ENCODE measurements around the gene TBC1D16.
"Not testable (repeated sequence)": the region's sequence is repeated elsewhere in the genome, so short reads cannot be mapped to it uniquely, and the experiment has no call there.

TBC1D16 gene

GRCh38 chr17:79897243-79898063, 138.2 kb downstream of the TBC1D16 start:
- Histone ChIP-seq H3K36me3 (ENCODE audit: control insufficient read depth, insufficient read depth, low read length) (no peaks in the 10 kb centered on the region), H3K4me1 (ENCODE audit: control insufficient read depth, insufficient read depth, low read length) (no peaks in the 10 kb centered on the region), H3K9ac (ENCODE audit: low read length) (no peak overlapping the region), H3K27ac (ENCODE audit: low read depth, low read length) (no peak overlapping the region), H3K27me3 (ENCODE audit: control insufficient read depth, insufficient read depth, low read length) (peaks cover 13% of the 10 kb centered on the region; the same call in 1 of the 2 replicates), H3K9me3 (ENCODE audit: control insufficient read depth, insufficient read depth, low read depth, low read length) (0 out of 2 replicates have a peak, but pooled peaks cover 13% of the 10 kb centered on the region), H3K4me3 (ENCODE audit: low read depth, low read length) (no peak overlapping the region)

- H3K27me3 ChIP-seq (ENCODE audit: control insufficient read depth, insufficient read depth, low read length); H3K9me3 ChIP-seq (ENCODE audit: control insufficient read depth, insufficient read depth, low read depth, low read length); H3K4me3 ChIP-seq (ENCODE audit: low read depth, low read length); H3K4me1 ChIP-seq (ENCODE audit: control insufficient read depth, insufficient read depth, low read length); H3K27ac ChIP-seq (ENCODE audit: low read depth, low read length); H3K9ac ChIP-seq (ENCODE audit: low read length); H3K36me3 ChIP-seq (ENCODE audit: control insufficient read depth, insufficient read depth, low read length): not testable (repeated sequence)
Measured at GRCh38 chr17:79893457-79893856, 142.2 kb downstream of the TBC1D16 start.

GRCh38 chr17:79892457-79893241, 143.0 kb downstream of the TBC1D16 start:
- H3K9me3 ChIP-seq (ENCODE audit: control insufficient read depth, insufficient read depth, low read depth, low read length), result 0 out of 2 replicates have a peak, but pooled peaks cover 5% of the 10 kb centered on the region
- H3K27me3 ChIP-seq (ENCODE audit: control insufficient read depth, insufficient read depth, low read length), result peaks cover 5% of the 10 kb centered on the region; the same call in 1 of the 2 replicates
- H3K36me3 ChIP-seq (ENCODE audit: control insufficient read depth, insufficient read depth, low read length), result no peaks in the 10 kb centered on the region
- H3K9ac ChIP-seq (ENCODE audit: low read length), result no peak overlapping the region
- no peak overlapping the region for H3K27ac ChIP-seq (ENCODE audit: low read depth, low read length)
- no peaks in the 10 kb centered on the region for H3K4me1 ChIP-seq (ENCODE audit: control insufficient read depth, insufficient read depth, low read length)
- no peak overlapping the region for H3K4me3 ChIP-seq (ENCODE audit: low read depth, low read length)

- Histone ChIP-seq H3K4me1 (ENCODE audit: control insufficient read depth, insufficient read depth, low read length) (no peaks in the 10 kb centered on the region), H3K36me3 (ENCODE audit: control insufficient read depth, insufficient read depth, low read length) (no peaks in the 10 kb centered on the region), H3K27me3 (ENCODE audit: control insufficient read depth, insufficient read depth, low read length) (0 out of 2 replicates have a peak, but pooled peaks cover 5% of the 10 kb centered on the region), H3K9ac (ENCODE audit: low read length) (no peak overlapping the region), H3K27ac (ENCODE audit: low read depth, low read length) (no peak overlapping the region), H3K9me3 (ENCODE audit: control insufficient read depth, insufficient read depth, low read depth, low read length) (0 out of 2 replicates have a peak, but pooled peaks cover 5% of the 10 kb centered on the region), H3K4me3 (ENCODE audit: low read depth, low read length) (no peak overlapping the region)
Measured at GRCh38 chr17:79891113-79891730, 144.4 kb downstream of the TBC1D16 start.

GRCh38 chr17:79890706-79891105, 145.0 kb downstream of the TBC1D16 start:
- H3K9ac ChIP-seq (ENCODE audit: low read length), result no peak overlapping the region
- 0 out of 2 replicates have a peak, but pooled peaks cover 5% of the 10 kb centered on the region for H3K9me3 ChIP-seq (ENCODE audit: control insufficient read depth, insufficient read depth, low read depth, low read length)
- H3K4me3 ChIP-seq (ENCODE audit: low read depth, low read length), result no peak overlapping the region
- H3K4me1 ChIP-seq (ENCODE audit: control insufficient read depth, insufficient read depth, low read length), result no peaks in the 10 kb centered on the region
- H3K36me3 ChIP-seq (ENCODE audit: control insufficient read depth, insufficient read depth, low read length), result no peaks in the 10 kb centered on the region
- H3K27me3 ChIP-seq (ENCODE audit: control insufficient read depth, insufficient read depth, low read length), result 0 out of 2 replicates have a peak, but pooled peaks cover 5% of the 10 kb centered on the region
- H3K27ac ChIP-seq (ENCODE audit: low read depth, low read length), result no peak overlapping the region

- Histone ChIP-seq H3K27me3 (ENCODE audit: control insufficient read depth, insufficient read depth, low read length) (0 out of 2 replicates have a peak, but pooled peaks cover 5% of the 10 kb centered on the region), H3K4me1 (ENCODE audit: control insufficient read depth, insufficient read depth, low read length) (no peaks in the 10 kb centered on the region), H3K9me3 (ENCODE audit: control insufficient read depth, insufficient read depth, low read depth, low read length) (0 out of 2 replicates have a peak, but pooled peaks cover 1% of the 10 kb centered on the region), H3K27ac (ENCODE audit: low read depth, low read length) (no peak overlapping the region), H3K4me3 (ENCODE audit: low read depth, low read length) (no peak overlapping the region), H3K36me3 (ENCODE audit: control insufficient read depth, insufficient read depth, low read length) (no peaks in the 10 kb centered on the region), H3K9ac (ENCODE audit: low read length) (no peak overlapping the region)
Measured at GRCh38 chr17:79888811-79889634, 146.6 kb downstream of the TBC1D16 start.

- no peak overlapping the region for H3K9ac ChIP-seq (ENCODE audit: low read length)
- H3K9me3 ChIP-seq (ENCODE audit: control insufficient read depth, insufficient read depth, low read depth, low read length), result no peaks in the 10 kb centered on the region
- no peak overlapping the region for H3K27ac ChIP-seq (ENCODE audit: low read depth, low read length)
- H3K36me3 ChIP-seq (ENCODE audit: control insufficient read depth, insufficient read depth, low read length), result no peaks in the 10 kb centered on the region
- H3K4me3 ChIP-seq (ENCODE audit: low read depth, low read length), result no peak overlapping the region
- H3K27me3 ChIP-seq (ENCODE audit: control insufficient read depth, insufficient read depth, low read length), result 0 out of 2 replicates have a peak, but pooled peaks cover 5% of the 10 kb centered on the region
- H3K4me1 ChIP-seq (ENCODE audit: control insufficient read depth, insufficient read depth, low read length), result no peaks in the 10 kb centered on the region
Measured at GRCh38 chr17:79888009-79888540, 147.6 kb downstream of the TBC1D16 start.

GRCh38 chr17:79887451-79887991, 148.2 kb downstream of the TBC1D16 start:
- Histone ChIP-seq H3K4me1 (ENCODE audit: control insufficient read depth, insufficient read depth, low read length) (no peaks in the 10 kb centered on the region), H3K27ac (ENCODE audit: low read depth, low read length) (no peak overlapping the region), H3K27me3 (ENCODE audit: control insufficient read depth, insufficient read depth, low read length) (0 out of 2 replicates have a peak, but pooled peaks cover 5% of the 10 kb centered on the region), H3K36me3 (ENCODE audit: control insufficient read depth, insufficient read depth, low read length) (no peaks in the 10 kb centered on the region), H3K4me3 (ENCODE audit: low read depth, low read length) (no peak overlapping the region), H3K9ac (ENCODE audit: low read length) (no peak overlapping the region), H3K9me3 (ENCODE audit: control insufficient read depth, insufficient read depth, low read depth, low read length) (no peaks in the 10 kb centered on the region)

- no peak overlapping the region for H3K27ac ChIP-seq (ENCODE audit: low read depth, low read length)
- no peak overlapping the region for H3K4me3 ChIP-seq (ENCODE audit: low read depth, low read length)
- H3K4me1 ChIP-seq (ENCODE audit: control insufficient read depth, insufficient read depth, low read length), result no peaks in the 10 kb centered on the region
- H3K9ac ChIP-seq (ENCODE audit: low read length), result no peak overlapping the region
- no peaks in the 10 kb centered on the region for H3K9me3 ChIP-seq (ENCODE audit: control insufficient read depth, insufficient read depth, low read depth, low read length)
- no peaks in the 10 kb centered on the region; the same call in 1 of the 2 replicates for H3K27me3 ChIP-seq (ENCODE audit: control insufficient read depth, insufficient read depth, low read length)
- H3K36me3 ChIP-seq (ENCODE audit: control insufficient read depth, insufficient read depth, low read length), result no peaks in the 10 kb centered on the region
Measured at GRCh38 chr17:79883202-79883601, 152.5 kb downstream of the TBC1D16 start.
